Stimulated activated CD8-positive, alpha-beta memory T cell treated with anti-CD3 and anti-CD28 coated beads, Interleukin-7, amount 100 ng/mL, for 24 hours (primary cell): ENCODE data around the gene IGDCC3.

Source experiments
- DNase-seq: peaks from one replicate; pipeline ENCODE4 v3.0.0-alpha.2; 2020; ENCODE audit warnings: low read depth

Gene IGDCC3

GRCh38 chr15:65388306-65389080 is 10.7 kb upstream of the IGDCC3 start:
- no peak for DNase-seq

GRCh38 chr15:65386886-65387285 is 9.1 kb upstream of the IGDCC3 start:
- DNase-seq = no peak

GRCh38 chr15:65386376-65386775 is 8.6 kb upstream of the IGDCC3 start:
- no peak for DNase-seq

- DNase-seq = no peak
Measured at GRCh38 chr15:65385870-65386258, 8.1 kb upstream of the IGDCC3 start.

- peak; percentile 61 for DNase-seq
Measured at GRCh38 chr15:65384895-65385869, 7.4 kb upstream of the IGDCC3 start.

GRCh38 chr15:65384505-65384894 is 6.7 kb upstream of the IGDCC3 start:
- no peak for DNase-seq

GRCh38 chr15:65383991-65384390 is 6.2 kb upstream of the IGDCC3 start:
- no peak for DNase-seq

- no peak for DNase-seq
Measured at GRCh38 chr15:65383456-65383855, 5.7 kb upstream of the IGDCC3 start.

GRCh38 chr15:65382921-65383320 is 5.1 kb upstream of the IGDCC3 start:
- no peak for DNase-seq

GRCh38 chr15:65382146-65382491 is 4.3 kb upstream of the IGDCC3 start:
- DNase-seq = no peak

GRCh38 chr15:65381445-65382145 is 3.8 kb upstream of the IGDCC3 start:
- no peak for DNase-seq

GRCh38 chr15:65379986-65380385 is 2.2 kb upstream of the IGDCC3 start:
- DNase-seq = no peak

GRCh38 chr15:65377105-65377975 is 462 bp downstream of the IGDCC3 start:
- DNase-seq = no peak

GRCh38 chr15:65376767-65377104 is 1.1 kb downstream of the IGDCC3 start:
- DNase-seq = no peak

- DNase-seq = no peak
Measured at GRCh38 chr15:65375871-65376607, 1.8 kb downstream of the IGDCC3 start.

- no peak for DNase-seq
Measured at GRCh38 chr15:65374821-65375401, 2.9 kb downstream of the IGDCC3 start.

- no peak for DNase-seq
Measured at GRCh38 chr15:65374334-65374733, 3.5 kb downstream of the IGDCC3 start.

GRCh38 chr15:65373163-65373651 is 4.6 kb downstream of the IGDCC3 start:
- DNase-seq = no peak

- DNase-seq = no peak
Measured at GRCh38 chr15:65372787-65373067, 5.1 kb downstream of the IGDCC3 start.

- no peak for DNase-seq
Measured at GRCh38 chr15:65371976-65372786, 5.6 kb downstream of the IGDCC3 start.
